Measurements from ENCODE around the gene ALDH8A1. TPM values are rescaled to one million over a fixed set of nuclear protein-coding genes. Genes with fewer than 3 reads are reported as not detected.

Gene ALDH8A1
- total and polyA plus RNA-seq, 10 donors: 0.52 to 5.7 (median 1.1) TPM

DNA sequence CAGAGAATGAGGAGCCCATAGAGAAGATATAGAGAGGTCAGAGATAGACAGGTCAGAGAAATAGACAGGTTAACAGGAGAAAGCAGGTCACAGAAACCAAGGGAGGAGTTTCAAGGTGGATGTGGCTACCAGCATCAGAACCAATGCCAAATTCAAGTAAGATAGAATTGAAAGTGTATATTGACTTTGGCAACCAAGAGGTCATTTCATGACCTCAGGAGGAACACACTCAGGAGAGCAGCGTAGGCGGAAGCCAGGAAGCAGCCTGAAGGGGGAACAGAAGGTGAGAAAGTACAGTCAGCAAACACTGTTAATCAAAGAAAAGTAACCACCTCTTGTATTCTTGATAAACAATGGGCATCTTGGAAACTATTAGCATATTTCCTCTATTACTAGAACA lies 33.9 kb upstream of the ALDH8A1 start:
- Histone ChIP-seq H3K4me3 (no peak overlapping the region), H3K4me1 (peaks cover 0 to 3% (median 0%) of the 10 kb centered on the region in 6 donors), H3K27me3 (replicated peaks in 1 of 7) (no peaks in the 10 kb centered on the region), H3K9me3 (no peaks in the 10 kb centered on the region), H3K36me3 (peaks cover 2 to 95% (median 31%) of the 10 kb centered on the region in 6 donors), H3K27ac (no peak overlapping the region)
- TF ChIP-seq POLR2AphosphoS5 (IDR thresholded peaks at IDR 0.05) (no peak), POLR2A (IDR thresholded peaks at IDR 0.05) (no peak)
- TF ChIP-seq, protein P1, sequence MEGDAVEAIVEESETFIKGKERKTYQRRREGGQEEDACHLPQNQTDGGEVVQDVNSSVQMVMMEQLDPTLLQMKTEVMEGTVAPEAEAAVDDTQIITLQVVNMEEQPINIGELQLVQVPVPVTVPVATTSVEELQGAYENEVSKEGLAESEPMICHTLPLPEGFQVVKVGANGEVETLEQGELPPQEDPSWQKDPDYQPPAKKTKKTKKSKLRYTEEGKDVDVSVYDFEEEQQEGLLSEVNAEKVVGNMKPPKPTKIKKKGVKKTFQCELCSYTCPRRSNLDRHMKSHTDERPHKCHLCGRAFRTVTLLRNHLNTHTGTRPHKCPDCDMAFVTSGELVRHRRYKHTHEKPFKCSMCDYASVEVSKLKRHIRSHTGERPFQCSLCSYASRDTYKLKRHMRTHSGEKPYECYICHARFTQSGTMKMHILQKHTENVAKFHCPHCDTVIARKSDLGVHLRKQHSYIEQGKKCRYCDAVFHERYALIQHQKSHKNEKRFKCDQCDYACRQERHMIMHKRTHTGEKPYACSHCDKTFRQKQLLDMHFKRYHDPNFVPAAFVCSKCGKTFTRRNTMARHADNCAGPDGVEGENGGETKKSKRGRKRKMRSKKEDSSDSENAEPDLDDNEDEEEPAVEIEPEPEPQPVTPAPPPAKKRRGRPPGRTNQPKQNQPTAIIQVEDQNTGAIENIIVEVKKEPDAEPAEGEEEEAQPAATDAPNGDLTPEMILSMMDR (IDR thresholded peaks at IDR 0.05 in 8 of 11, conservative IDR thresholded peaks at IDR 0.05 in 3 of 11): no peak
- no peak for DNase-seq
- WGBS, 5 donors: 84 to 96% (median 92%) methylated on average over 2 of the region's 2 CpGs
- intact Hi-C loops (cut with DNase I; ENCODE audit: low total_unique reads): no loop called here

DNA sequence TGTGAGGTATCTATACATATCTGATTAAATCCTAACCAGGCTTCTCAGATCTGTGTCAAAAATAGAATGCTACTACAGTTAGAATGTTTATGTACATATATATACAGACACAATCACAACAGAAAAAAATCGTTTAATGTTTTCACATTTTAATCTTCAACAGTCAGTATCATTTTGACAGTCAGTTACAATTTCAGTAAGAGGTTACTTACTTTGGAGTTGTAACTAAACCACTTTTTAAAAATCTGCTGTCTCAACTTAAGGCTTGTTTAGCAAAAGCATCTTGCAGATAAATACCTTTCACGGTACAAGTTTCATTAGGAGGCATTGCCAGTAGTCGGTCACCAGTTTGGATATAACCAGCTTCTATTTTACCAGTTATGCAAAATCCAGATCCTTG lies 32.3 kb upstream of the ALDH8A1 start:
- WGBS, 5 donors: 70 to 90% (median 76%) methylated on average over 3 of the region's 3 CpGs
- no peak for DNase-seq
- no peaks in the 10 kb centered on the region for H3K27me3 ChIP-seq (replicated peaks in 1 of 7)
- H3K36me3 ChIP-seq: peaks cover 2 to 95% (median 32%) of the 10 kb centered on the region in 6 donors
- peaks cover 0 to 3% (median 0%) of the 10 kb centered on the region in 6 donors for H3K4me1 ChIP-seq
- H3K9me3 ChIP-seq: no peaks in the 10 kb centered on the region
- no peak for TF ChIP-seq POLR2A (IDR thresholded peaks at IDR 0.05)
- TF ChIP-seq POLR2AphosphoS5 (IDR thresholded peaks at IDR 0.05): no peak
- TF ChIP-seq, protein P1 (IDR thresholded peaks at IDR 0.05 in 8 of 11, conservative IDR thresholded peaks at IDR 0.05 in 3 of 11): no peak
- H3K4me3 ChIP-seq: no peak overlapping the region
- H3K27ac ChIP-seq: no peak overlapping the region
- intact Hi-C loops (cut with DNase I; ENCODE audit: low total_unique reads): no loop called here

DNA sequence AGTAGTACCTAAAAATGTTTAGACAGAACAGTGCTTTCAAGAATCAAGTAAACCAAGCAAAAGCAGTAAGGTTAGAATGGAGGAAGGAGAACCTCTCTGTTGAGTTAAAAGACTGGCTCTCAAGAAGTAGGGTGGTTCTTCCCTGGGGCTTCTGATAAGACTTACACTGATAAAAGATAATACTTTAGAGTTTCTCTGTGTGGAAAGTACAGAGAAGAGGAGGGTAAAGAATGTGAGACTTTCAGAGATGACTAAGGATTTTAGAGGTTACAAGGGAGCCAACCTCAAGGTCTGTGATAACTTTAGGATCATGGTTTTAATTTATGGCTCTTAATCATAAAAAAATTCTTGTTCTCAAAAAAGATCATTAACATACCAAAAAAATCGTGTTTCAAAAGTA lies 30.9 kb upstream of the ALDH8A1 start:
- peaks cover 2 to 96% (median 33%) of the 10 kb centered on the region in 6 donors for H3K36me3 ChIP-seq
- H3K4me3 ChIP-seq: no peak overlapping the region
- no peak overlapping the region for H3K27ac ChIP-seq
- WGBS, 5 donors: 29 to 69% (median 38%) methylated on average over 1 of the region's 1 CpG
- no peak for DNase-seq
- peaks cover 0 to 3% (median 0%) of the 10 kb centered on the region in 6 donors for H3K4me1 ChIP-seq
- TF ChIP-seq, protein P1 (IDR thresholded peaks at IDR 0.05 in 8 of 11, conservative IDR thresholded peaks at IDR 0.05 in 3 of 11): no peak
- TF ChIP-seq POLR2AphosphoS5 (IDR thresholded peaks at IDR 0.05): no peak
- no peak for TF ChIP-seq POLR2A (IDR thresholded peaks at IDR 0.05)
- H3K27me3 ChIP-seq (replicated peaks in 1 of 7): no peaks in the 10 kb centered on the region
- intact Hi-C loops (cut with DNase I; ENCODE audit: low total_unique reads): no loop called here
- H3K9me3 ChIP-seq: no peaks in the 10 kb centered on the region

DNA sequence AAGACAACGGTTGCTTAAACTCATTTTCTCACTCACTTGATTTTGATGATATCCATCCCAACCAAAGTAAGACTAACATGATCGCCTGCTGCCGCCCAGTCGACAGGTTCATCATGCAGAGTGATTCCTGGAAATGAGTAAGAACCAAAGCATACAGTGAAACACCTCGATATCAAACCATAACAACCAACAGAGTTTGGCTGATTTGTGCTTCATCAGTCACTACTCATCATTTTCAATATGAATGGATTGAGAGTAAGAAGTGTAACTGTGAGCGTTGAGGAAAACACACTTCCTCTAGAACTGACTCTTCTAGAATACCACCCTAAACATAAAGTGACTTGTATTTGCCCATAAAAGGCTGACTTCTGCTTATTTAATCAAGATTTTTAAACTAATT lies 29.2 kb upstream of the ALDH8A1 start:
- H3K27me3 ChIP-seq (replicated peaks in 1 of 7): no peaks in the 10 kb centered on the region
- WGBS, 5 donors: 67 to 84% (median 76%) methylated on average over 6 of the region's 6 CpGs
- peaks cover 2 to 95% (median 19%) of the 10 kb centered on the region in 6 donors for H3K36me3 ChIP-seq
- no peak overlapping the region for H3K4me3 ChIP-seq
- no peak for DNase-seq
- no peaks in the 10 kb centered on the region for H3K4me1 ChIP-seq
- no peak overlapping the region for H3K27ac ChIP-seq
- intact Hi-C loops (cut with DNase I; ENCODE audit: low total_unique reads): no loop called here
- no peaks in the 10 kb centered on the region for H3K9me3 ChIP-seq
- TF ChIP-seq POLR2AphosphoS5 (IDR thresholded peaks at IDR 0.05) (no peak), POLR2A (IDR thresholded peaks at IDR 0.05) (no peak)
- TF ChIP-seq, protein P1 (IDR thresholded peaks at IDR 0.05 in 8 of 11, conservative IDR thresholded peaks at IDR 0.05 in 3 of 11): no peak
